HepG2 (cell line): ENCODE data around the gene HDAC5. TPM values are rescaled to one million over a fixed set of nuclear protein-coding genes. Genes with fewer than 3 reads are reported as not detected.

ENCODE experiments used
- ATAC-seq: fragments of 200-7000 bp; cut with Tn5 transposase; 3 replicates; pipeline ENCODE4 v1.9.1; 2020; ENCODE audit warnings: mild to moderate bottlenecking, moderate library complexity
- BruUV-seq: library from RNA; stranded (reverse); fragments of 400-500 nt; replicated peaks from 2 replicates; lab custom pipeline; 2021; lab: Mats Ljungman, UMichigan
- CTCF ChIA-PET: fragments of 300-600 bp; formaldehyde crosslinking; extraction: SDS; loops from one replicate; lab custom pipeline; 2021; ENCODE audit warnings: low total read pairs, inconsistent platforms, low intra/inter-chr PET ratio; lab: Yijun Ruan, JAX
- POLR2A ChIA-PET: fragments of 350-600 bp; sonication (Branson Sonifier 250); formaldehyde crosslinking; loops from one replicate; lab custom pipeline; 2020; ENCODE audit warnings: antibody characterized with exemption, inconsistent platforms; lab: Yijun Ruan, JAX
- DNase-seq: peaks from one replicate; pipeline ENCODE4 v3.0.0-alpha.2; 2015; ENCODE audit warnings: low spot score
- FAIRE-seq: peaks from 3 replicates; lab custom pipeline; 2011; peaks lifted over from hg19 to GRCh38; lab: Jason Lieb, UNC
- H2AFZ ChIP-seq: one replicate; pipeline ENCODE4 v1.6.1; 2011; ENCODE audit warnings: low read length, inconsistent platforms
- H3K27ac ChIP-seq: fragments of 300-600 bp; 3 replicates; pipeline ENCODE4 v1.8.0; 2011; ENCODE audit warnings: mixed run types, mild to moderate bottlenecking, mixed read lengths, low read length, inconsistent platforms; ENCODE audit not compliant: insufficient read depth; ENCODE audit errors: extremely low read length
- H3K27me3 ChIP-seq, 2 experiments: fragments of 200-600 bp in 1 of 2; 2 replicates in 1 of 2; 3 replicates in 1 of 2; pipeline versions ENCODE4 v1.6.0 to v1.8.0; 2011; ENCODE audit warnings: low read length in 2 of 2, mild to moderate bottlenecking in 2 of 2, moderate library complexity in 2 of 2, inconsistent platforms in 1 of 2; ENCODE audit not compliant: insufficient read depth in 2 of 2, control insufficient read depth in 1 of 2
- H3K36me3 ChIP-seq, 2 experiments: fragments of 200-600 bp in 1 of 2; replicated peaks in 1 of 2; 2 replicates in 1 of 2; 3 replicates in 1 of 2; pipeline versions ENCODE4 v1.5.1 to v1.8.0; 2011; ENCODE audit warnings: low read length in 2 of 2, inconsistent platforms in 1 of 2; ENCODE audit not compliant: insufficient read depth in 2 of 2, control insufficient read depth in 1 of 2
- H3K4me1 ChIP-seq: 2 replicates; pipeline ENCODE4 v1.5.1; 2012; ENCODE audit warnings: low read length, inconsistent platforms; ENCODE audit not compliant: insufficient read depth
- H3K4me2 ChIP-seq: 2 replicates; pipeline ENCODE4 v1.6.0; 2011; ENCODE audit warnings: low read depth, low read length, inconsistent platforms
- H3K4me3 ChIP-seq, 3 experiments: fragments of 200-600 bp in 1 of 3; sonication (generic), shearing (Covaris generic) in 1 of 3; replicated peaks in 1 of 3; 2 replicates each; pipeline ENCODE4 v1.5.1; 2011 to 2016; ENCODE audit warnings: low read length in 3 of 3, inconsistent platforms in 2 of 3, low read depth in 2 of 3, mild to moderate bottlenecking in 2 of 3, control low read depth in 1 of 3, mixed read lengths in 1 of 3; ENCODE audit not compliant: insufficient read depth in 1 of 3
- H3K79me2 ChIP-seq: one replicate; pipeline ENCODE4 v1.6.1; 2011; ENCODE audit warnings: low read length, inconsistent platforms; ENCODE audit not compliant: insufficient read depth
- H3K9ac ChIP-seq: 2 replicates; pipeline ENCODE4 v1.6.0; 2011; ENCODE audit warnings: mild to moderate bottlenecking, low read depth, low read length, inconsistent platforms; ENCODE audit not compliant: insufficient read depth
- H3K9me3 ChIP-seq: 2 replicates; pipeline ENCODE4 v1.5.1; 2012; ENCODE audit warnings: mild to moderate bottlenecking, low read length
- H4K20me1 ChIP-seq: 2 replicates; pipeline ENCODE4 v1.6.0; 2011; ENCODE audit warnings: inconsistent platforms, mild to moderate bottlenecking, low read length, moderate library complexity; ENCODE audit not compliant: insufficient read depth
- FOXJ3 ChIP-seq: sonication (generic); formaldehyde crosslinking; IDR thresholded peaks from 2 replicates; pipeline ENCODE4 v1.4.0; 2020; ENCODE audit warnings: missing genetic modification reagents, mild to moderate bottlenecking, borderline replicate concordance
- FOXK2 ChIP-seq: fragments of 450-650 bp; IDR thresholded peaks from 2 replicates; pipeline ENCODE4 v1.6.1; 2016
- HOXD1 ChIP-seq: sonication (generic); formaldehyde crosslinking; IDR thresholded peaks from 2 replicates; pipeline ENCODE4 v1.5.0; 2020; ENCODE audit warnings: missing genetic modification reagents
- IKZF4 ChIP-seq: sonication (generic); formaldehyde crosslinking; IDR thresholded peaks from 2 replicates; pipeline ENCODE4 v1.5.1; 2020; ENCODE audit warnings: borderline replicate concordance, mild to moderate bottlenecking, low read depth, missing genetic modification reagents; ENCODE audit errors: not compliant biosample characterization
- KAT2B ChIP-seq: fragments of 150-350 bp; IDR thresholded peaks from 2 replicates; pipeline ENCODE4 v1.6.1; 2014; ENCODE audit warnings: low read depth, low read length, borderline replicate concordance
- KLF11 ChIP-seq: IDR thresholded peaks from 2 replicates; pipeline ENCODE4 v1.6.1; 2016; ENCODE audit warnings: missing compliant biosample characterization
- MATR3 ChIP-seq: sonication (generic); formaldehyde crosslinking; IDR thresholded peaks from 2 replicates; pipeline ENCODE4 v1.4.0; 2020; ENCODE audit warnings: missing genetic modification reagents
- MTA1 ChIP-seq: sonication (generic); formaldehyde crosslinking; IDR thresholded peaks from 2 replicates; pipeline ENCODE4 v1.4.0; 2020; ENCODE audit warnings: missing genetic modification reagents, mild to moderate bottlenecking, borderline replicate concordance
- NR3C1 ChIP-seq: sonication (generic); formaldehyde crosslinking; IDR thresholded peaks from 2 replicates; pipeline ENCODE4 v1.4.0; 2020; ENCODE audit warnings: missing genetic modification reagents
- PAX8 ChIP-seq: sonication (generic); formaldehyde crosslinking; IDR thresholded peaks from 2 replicates; pipeline ENCODE4 v1.8.0; 2022; ENCODE audit warnings: mild to moderate bottlenecking, missing genetic modification reagents, borderline replicate concordance
- POLR2G ChIP-seq: fragments of 200-400 bp; formaldehyde crosslinking; IDR thresholded peaks from 2 replicates; pipeline ENCODE4 v1.6.1; 2018; ENCODE audit warnings: mild to moderate bottlenecking, low read depth, low read length, moderate library complexity
- REL ChIP-seq: sonication (generic); formaldehyde crosslinking; conservative IDR thresholded peaks from 2 replicates; pipeline ENCODE4 v1.8.0; 2022; ENCODE audit warnings: mild to moderate bottlenecking, missing genetic modification reagents, moderate library complexity
- YY1 ChIP-seq: IDR thresholded peaks from 2 replicates; pipeline ENCODE4 v1.6.1; 2011; ENCODE audit warnings: low read length, low read depth, moderate library complexity, mild to moderate bottlenecking; ENCODE audit not compliant: insufficient read depth, insufficient replicate concordance
- ZIK1 ChIP-seq: sonication (generic); formaldehyde crosslinking; IDR thresholded peaks from 2 replicates; pipeline ENCODE4 v1.5.0; 2020; ENCODE audit warnings: mild to moderate bottlenecking, low read depth, missing genetic modification reagents, borderline replicate concordance
- ZMYM4 ChIP-seq: sonication (generic); formaldehyde crosslinking; IDR thresholded peaks from 2 replicates; pipeline ENCODE4 v1.8.1; 2023; ENCODE audit warnings: mild to moderate bottlenecking, missing genetic modification reagents
- ZNF484 ChIP-seq: sonication (generic); formaldehyde crosslinking; IDR thresholded peaks from 2 replicates; pipeline ENCODE4 v1.5.1; 2020; ENCODE audit warnings: mild to moderate bottlenecking, low read depth, missing genetic modification reagents, borderline replicate concordance
- WGBS: methylation state at CpG from one replicate; pipeline ENCODE4 v1.1.6; 2017; ENCODE audit warnings: low lambda C conversion rate; 5-methylcytosine and 5-hydroxymethylcytosine counted together
- in situ Hi-C: cut with HindIII; loops from 2 replicates; pipeline ENCODE4 v1.10.0; 2017; ENCODE audit warnings: low pct_unique_long_range_greater_than_20kb; ENCODE audit not compliant: extremely low pct_ligation_motif_present
- intact Hi-C: fragments of 100-400 bp; cut with micrococcal nuclease; formaldehyde crosslinking; loops from one replicate; pipeline ENCODE4 v1.10.0; 2022; ENCODE audit not compliant: unreplicated experiment
- polyA plus RNA-seq, 8 experiments: library from polyadenylated mRNA; depleted of rRNA in 3 of 8; stranded (reverse) in 7 of 8; unstranded in 1 of 8; fragments of >200 nt; fragmentation: Illumina TruSeq in 4 of 8; extraction: Trizol in 4 of 8; gene quantifications; 2 replicates each; pipeline versions ENCODE4 v1.2.1 to v1.2.3, GENCODE V29; 2011 to 2016; ENCODE audit warnings: low read depth in 4 of 8, missing spikeins in 1 of 8, mixed read lengths in 1 of 8; ENCODE audit not compliant: insufficient read depth in 1 of 8
- total RNA-seq, 5 experiments: library from RNA; depleted of rRNA; stranded (reverse); fragments of >200 nt; fragmentation: Illumina TruSeq; extraction: Trizol; gene quantifications; 2 replicates each; pipeline ENCODE4 v1.2.3, GENCODE V29; 2016; ENCODE audit warnings: low read depth in 1 of 5
- TF ChIP-seq, protein P1 (sequence below): IDR thresholded peaks from 2 replicates; pipeline ENCODE4 v1.4.0; 2020; ENCODE audit warnings: mild to moderate bottlenecking, missing genetic modification reagents
- TF ChIP-seq, protein P2 (sequence below): sonication (generic); formaldehyde crosslinking; IDR thresholded peaks from 2 replicates; pipeline ENCODE4 v1.5.1; 2020; ENCODE audit warnings: missing genetic modification reagents, mild to moderate bottlenecking, borderline replicate concordance

The HDAC5 gene
- total and polyA plus RNA-seq, 2 of the 13 experiments (the other 11 are each of a cell fraction or from before 2014, with no cell fraction given): 46.4 to 85.4 TPM

- DNase-seq (no peak), ATAC-seq (no peak; the same call in 2 of the 3 replicates), FAIRE-seq (peak; percentile 39)
- POLR2A ChIA-PET: interaction anchor here (0.7 to 4.1 kb wide), 22 partner anchors 9 to 222 kb away, joined by 3 to 83 read pairs (median 8); partner anchors contain the start of genes ATXN7L3, G6PC3, TMEM101 and TMUB2
- Histone ChIP-seq H3K36me3 (no peaks in the 10 kb centered on the region), H3K9ac (peak overlapping the region; percentile 90), H4K20me1 (peaks cover 25% of the 10 kb centered on the region; the same call in 1 of the 2 replicates), H3K9me3 (no peaks in the 10 kb centered on the region), H3K79me2 (peaks cover 3% of the 10 kb centered on the region), H2AFZ (peak overlapping the region; percentile 45), H3K27ac (peak overlapping the region; percentile 81), H3K4me3 (peak overlapping the region; percentile 80 to 97 (median 84)), H3K27me3 (peaks cover 2 to 11% of the 10 kb centered on the region in 2 experiments; a peak in 2 of 5 replicates), H3K4me2 (peak overlapping the region; percentile 88), H3K4me1 (peaks cover 57% of the 10 kb centered on the region)
- CTCF ChIA-PET: interaction anchor here (1.7 to 2.5 kb wide), 3 partner anchors 9 to 40 kb away, joined by 4 to 21 read pairs (median 8); partner anchors contain the start of gene HROB
- TSS peak; percentile 94 for BruUV-seq
- intact Hi-C loops (loop anchor here (2.0 to 5.0 kb wide), 2 partner anchors 13 to 43 kb away; no protein-coding TSS in a partner anchor), in situ Hi-C loops (loop anchor here (5.0 kb wide), 1 partner anchor 42 kb away; no protein-coding TSS in a partner anchor)
- WGBS: 4% methylated on average over 8 of the region's 8 CpGs
- TF ChIP-seq ZNF484 (CRISPR knock-in tag): no peak
- TF ChIP-seq, protein P1, sequence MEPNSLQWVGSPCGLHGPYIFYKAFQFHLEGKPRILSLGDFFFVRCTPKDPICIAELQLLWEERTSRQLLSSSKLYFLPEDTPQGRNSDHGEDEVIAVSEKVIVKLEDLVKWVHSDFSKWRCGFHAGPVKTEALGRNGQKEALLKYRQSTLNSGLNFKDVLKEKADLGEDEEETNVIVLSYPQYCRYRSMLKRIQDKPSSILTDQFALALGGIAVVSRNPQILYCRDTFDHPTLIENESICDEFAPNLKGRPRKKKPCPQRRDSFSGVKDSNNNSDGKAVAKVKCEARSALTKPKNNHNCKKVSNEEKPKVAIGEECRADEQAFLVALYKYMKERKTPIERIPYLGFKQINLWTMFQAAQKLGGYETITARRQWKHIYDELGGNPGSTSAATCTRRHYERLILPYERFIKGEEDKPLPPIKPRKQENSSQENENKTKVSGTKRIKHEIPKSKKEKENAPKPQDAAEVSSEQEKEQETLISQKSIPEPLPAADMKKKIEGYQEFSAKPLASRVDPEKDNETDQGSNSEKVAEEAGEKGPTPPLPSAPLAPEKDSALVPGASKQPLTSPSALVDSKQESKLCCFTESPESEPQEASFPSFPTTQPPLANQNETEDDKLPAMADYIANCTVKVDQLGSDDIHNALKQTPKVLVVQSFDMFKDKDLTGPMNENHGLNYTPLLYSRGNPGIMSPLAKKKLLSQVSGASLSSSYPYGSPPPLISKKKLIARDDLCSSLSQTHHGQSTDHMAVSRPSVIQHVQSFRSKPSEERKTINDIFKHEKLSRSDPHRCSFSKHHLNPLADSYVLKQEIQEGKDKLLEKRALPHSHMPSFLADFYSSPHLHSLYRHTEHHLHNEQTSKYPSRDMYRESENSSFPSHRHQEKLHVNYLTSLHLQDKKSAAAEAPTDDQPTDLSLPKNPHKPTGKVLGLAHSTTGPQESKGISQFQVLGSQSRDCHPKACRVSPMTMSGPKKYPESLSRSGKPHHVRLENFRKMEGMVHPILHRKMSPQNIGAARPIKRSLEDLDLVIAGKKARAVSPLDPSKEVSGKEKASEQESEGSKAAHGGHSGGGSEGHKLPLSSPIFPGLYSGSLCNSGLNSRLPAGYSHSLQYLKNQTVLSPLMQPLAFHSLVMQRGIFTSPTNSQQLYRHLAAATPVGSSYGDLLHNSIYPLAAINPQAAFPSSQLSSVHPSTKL (CRISPR knock-in tag): no peak
- TF ChIP-seq KLF11 (CRISPR knock-in tag): no peak
- TF ChIP-seq HOXD1 (CRISPR knock-in tag): no peak
- TF ChIP-seq FOXJ3: peak; percentile 12; the same call in 1 of the 2 replicates
- TF ChIP-seq POLR2G: 0 out of 2 replicates have a peak, but pooled peaks have one; percentile 45
- TF ChIP-seq YY1: no peak
- TF ChIP-seq FOXK2: no peak
- TF ChIP-seq NR3C1: no peak
- TF ChIP-seq IKZF4 (CRISPR knock-in tag): peak; percentile 35
- TF ChIP-seq ZIK1 (CRISPR knock-in tag): no peak
- TF ChIP-seq, protein P2, sequence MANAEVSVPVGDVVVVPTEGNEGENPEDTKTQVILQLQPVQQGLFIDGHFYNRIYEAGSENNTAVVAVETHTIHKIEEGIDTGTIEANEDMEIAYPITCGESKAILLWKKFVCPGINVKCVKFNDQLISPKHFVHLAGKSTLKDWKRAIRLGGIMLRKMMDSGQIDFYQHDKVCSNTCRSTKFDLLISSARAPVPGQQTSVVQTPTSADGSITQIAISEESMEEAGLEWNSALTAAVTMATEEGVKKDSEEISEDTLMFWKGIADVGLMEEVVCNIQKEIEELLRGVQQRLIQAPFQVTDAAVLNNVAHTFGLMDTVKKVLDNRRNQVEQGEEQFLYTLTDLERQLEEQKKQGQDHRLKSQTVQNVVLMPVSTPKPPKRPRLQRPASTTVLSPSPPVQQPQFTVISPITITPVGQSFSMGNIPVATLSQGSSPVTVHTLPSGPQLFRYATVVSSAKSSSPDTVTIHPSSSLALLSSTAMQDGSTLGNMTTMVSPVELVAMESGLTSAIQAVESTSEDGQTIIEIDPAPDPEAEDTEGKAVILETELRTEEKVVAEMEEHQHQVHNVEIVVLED (CRISPR knock-in tag): no peak
- no peak for TF ChIP-seq MATR3
- TF ChIP-seq REL (CRISPR knock-in tag): no peak
- no peak for TF ChIP-seq KAT2B
- TF ChIP-seq PAX8 (CRISPR knock-in tag): 0 out of 2 replicates have a peak, but pooled peaks have one; percentile 49
- no peak for TF ChIP-seq ZMYM4
- TF ChIP-seq MTA1 (CRISPR knock-in tag): 0 out of 2 replicates have a peak, but pooled peaks have one; percentile 12
Observed at GRCh38 chr17:44124118-44124438, 637 bp upstream of the HDAC5 start.
